CD4-positive, alpha-beta T cell (primary cell): ENCODE results near the gene PABPN1. TPM values are rescaled to one million over a fixed set of nuclear protein-coding genes. Genes with fewer than 3 reads are reported as not detected.

ENCODE experiments used
- ATAC-seq: fragments of 200-7000 bp; cut with Tn5 transposase; one replicate; pipeline ENCODE4 v1.10.0; 2022; ENCODE audit warnings: mild to moderate bottlenecking; ENCODE audit not compliant: poor library complexity
- CTCF ChIA-PET: fragments of 350-600 bp; sonication (Branson Sonifier 250); formaldehyde crosslinking; loops from one replicate; lab custom pipeline; 2021; ENCODE audit warnings: antibody characterized with exemption, inconsistent platforms; lab: Charles Lee
- POLR2A ChIA-PET: fragments of 350-600 bp; sonication (Branson Sonifier 250); formaldehyde crosslinking; loops from one replicate; lab custom pipeline; 2021; ENCODE audit warnings: antibody characterized with exemption, inconsistent platforms; lab: Charles Lee
- DNase-seq, 14 experiments: peaks; one replicate each; pipeline ENCODE4 v3.0.0-alpha.2; 2013 to 2020; ENCODE audit warnings: mixed read lengths in 2 of 14
- H3K27ac ChIP-seq, 2 donors: one replicate each; pipeline versions ENCODE4 v1.5.1 to v1.7.0; 2013; ENCODE audit warnings: low read length in 2 of 2, low read depth in 1 of 2, mild to moderate bottlenecking in 1 of 2
- H3K27me3 ChIP-seq, 2 experiments: 1 replicate in 1 of 2; 2 replicates in 1 of 2; pipeline versions ENCODE4 v1.6.1 to v1.7.0; 2013; ENCODE audit warnings: low read length in 2 of 2, control low read depth in 1 of 2, mild to moderate bottlenecking in 1 of 2, moderate library complexity in 1 of 2; ENCODE audit not compliant: insufficient read depth in 2 of 2, control insufficient read depth in 1 of 2
- H3K36me3 ChIP-seq: one replicate; pipeline ENCODE4 v1.6.1; 2013; ENCODE audit warnings: low read length, control low read depth; ENCODE audit not compliant: insufficient read depth
- H3K4me1 ChIP-seq: one replicate; pipeline ENCODE4 v1.6.1; 2013; ENCODE audit warnings: low read length, control low read depth; ENCODE audit not compliant: insufficient read depth
- H3K4me3 ChIP-seq: one replicate; pipeline ENCODE4 v1.5.1; 2013; ENCODE audit warnings: mild to moderate bottlenecking, low read length, moderate library complexity
- H3K9me3 ChIP-seq, 2 experiments: 1 replicate in 1 of 2; 2 replicates in 1 of 2; pipeline versions ENCODE4 v1.6.1 to v1.7.0; 2013; ENCODE audit warnings: low read length in 2 of 2, mild to moderate bottlenecking in 2 of 2, control low read depth in 1 of 2, moderate library complexity in 1 of 2; ENCODE audit not compliant: control insufficient read depth in 1 of 2, insufficient read depth in 1 of 2
- H3K27ac Mint-ChIP-seq: one replicate; pipeline ENCODE4 v1.8.0; 2020; ENCODE audit warnings: mixed read lengths
- H3K27me3 Mint-ChIP-seq: one replicate; pipeline ENCODE4 v1.8.0; 2021; ENCODE audit warnings: mixed read lengths
- H3K36me3 Mint-ChIP-seq: one replicate; pipeline ENCODE4 v1.8.0; 2021; ENCODE audit warnings: low read depth, mixed read lengths
- H3K4me1 Mint-ChIP-seq: one replicate; pipeline ENCODE4 v1.8.0; 2021; ENCODE audit warnings: low read depth, mixed read lengths
- H3K4me3 Mint-ChIP-seq: one replicate; pipeline ENCODE4 v1.8.0; 2020; ENCODE audit warnings: mild to moderate bottlenecking, mixed read lengths
- H3K9me3 Mint-ChIP-seq: one replicate; pipeline ENCODE4 v1.8.0; 2020; ENCODE audit warnings: mixed read lengths
- intact Hi-C, 2 experiments: fragments of 100-400 bp; cut with DNase I in 1 of 2; cut with micrococcal nuclease in 1 of 2; formaldehyde crosslinking; loops; one replicate each; pipeline versions ENCODE4 v1.15.1 to v1.9.0; 2023 to 2025; cut with DNase I, micrococcal nuclease
- total RNA-seq, 174 experiments: library from RNA in 2 of 174; stranded (reverse) in 2 of 174; gene quantifications; one replicate each; pipeline ENCODE4 v1.2.3 and lab custom pipeline; 2021 to 2026
- TF ChIP-seq, protein P1 (sequence below): fragments of 200-600 bp; IDR thresholded peaks from one replicate; pipeline ENCODE4 v1.8.0; 2022; ENCODE audit warnings: antibody characterized with exemption, mild to moderate bottlenecking

The PABPN1 gene
- total RNA-seq, 2 experiments from 2014 or later: 188 to 195 TPM

DNA sequence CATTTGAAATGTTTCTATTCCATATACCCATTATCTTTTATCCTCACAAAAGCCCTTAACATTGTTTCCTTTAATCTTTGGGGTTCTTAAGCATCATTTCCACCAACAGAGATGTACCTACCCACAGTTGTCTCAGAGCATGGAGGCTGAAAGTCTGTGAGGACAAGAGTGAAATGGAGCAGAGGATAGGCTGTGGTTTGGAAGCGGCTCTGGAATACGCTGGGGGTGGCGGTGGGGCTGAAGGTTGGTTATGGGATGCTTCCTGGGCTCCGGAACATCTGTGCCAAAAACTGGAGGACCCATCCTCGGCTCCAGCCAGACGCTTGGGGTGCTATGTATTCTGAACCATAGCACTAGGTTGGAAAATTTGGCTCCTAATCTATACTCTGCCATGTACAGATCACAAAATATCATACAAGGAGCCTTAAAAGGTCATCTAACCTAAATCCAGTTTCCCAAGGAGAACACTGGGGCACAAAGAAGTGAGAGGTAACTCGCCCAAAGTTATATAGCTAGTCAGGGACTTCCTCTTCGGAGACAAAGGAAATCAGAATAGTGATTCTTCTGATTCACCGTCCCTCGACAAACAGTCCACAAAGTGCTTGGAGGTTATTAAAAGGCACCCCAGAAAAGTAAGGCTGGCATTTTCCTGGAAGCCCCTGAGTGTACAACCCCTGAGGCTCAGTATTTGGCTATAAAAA is 21.1 kb upstream of the PABPN1 start:
- Mint-ChIP-seq H3K27ac (peak overlapping the region; percentile 97), H3K9me3 (no peaks in the 10 kb centered on the region), H3K4me3 (peak overlapping the region; percentile 96), H3K36me3 (peaks cover 27% of the 10 kb centered on the region), H3K4me1 (peaks cover 44% of the 10 kb centered on the region), H3K27me3 (peaks cover 5% of the 10 kb centered on the region)
- peak overlapping the region; percentile 86 to 97 for H3K27ac ChIP-seq
- ChIA-PET POLR2A (interaction anchor here (1.0 to 10.5 kb wide), 8 partner anchors 7 to 205 kb away, joined by 3 to 455 read pairs (median 22); partner anchors contain the start of genes ACIN1, C14orf119, HOMEZ and NGDN), CTCF (interaction anchor here (0.6 to 4.4 kb wide), 18 partner anchors 10 to 1783 kb away, joined by 3 to 66 read pairs (median 4); partner anchors contain the start of genes HOMEZ and PABPN1)
- peaks cover 14% of the 10 kb centered on the region for H3K36me3 ChIP-seq
- H3K9me3 ChIP-seq: no peaks in the 10 kb centered on the region
- TF ChIP-seq, protein P1, sequence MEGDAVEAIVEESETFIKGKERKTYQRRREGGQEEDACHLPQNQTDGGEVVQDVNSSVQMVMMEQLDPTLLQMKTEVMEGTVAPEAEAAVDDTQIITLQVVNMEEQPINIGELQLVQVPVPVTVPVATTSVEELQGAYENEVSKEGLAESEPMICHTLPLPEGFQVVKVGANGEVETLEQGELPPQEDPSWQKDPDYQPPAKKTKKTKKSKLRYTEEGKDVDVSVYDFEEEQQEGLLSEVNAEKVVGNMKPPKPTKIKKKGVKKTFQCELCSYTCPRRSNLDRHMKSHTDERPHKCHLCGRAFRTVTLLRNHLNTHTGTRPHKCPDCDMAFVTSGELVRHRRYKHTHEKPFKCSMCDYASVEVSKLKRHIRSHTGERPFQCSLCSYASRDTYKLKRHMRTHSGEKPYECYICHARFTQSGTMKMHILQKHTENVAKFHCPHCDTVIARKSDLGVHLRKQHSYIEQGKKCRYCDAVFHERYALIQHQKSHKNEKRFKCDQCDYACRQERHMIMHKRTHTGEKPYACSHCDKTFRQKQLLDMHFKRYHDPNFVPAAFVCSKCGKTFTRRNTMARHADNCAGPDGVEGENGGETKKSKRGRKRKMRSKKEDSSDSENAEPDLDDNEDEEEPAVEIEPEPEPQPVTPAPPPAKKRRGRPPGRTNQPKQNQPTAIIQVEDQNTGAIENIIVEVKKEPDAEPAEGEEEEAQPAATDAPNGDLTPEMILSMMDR: no peak
- ATAC-seq (no peak), DNase-seq (no peak)
- H3K4me3 ChIP-seq: peak overlapping the region; percentile 74
- H3K27me3 ChIP-seq: no peaks in the 10 kb centered on the region
- H3K4me1 ChIP-seq: peaks cover 32% of the 10 kb centered on the region
- intact Hi-C loops: loop anchor here (1.0 to 10.0 kb wide), 11 partner anchors 13 to 1145 kb away; partner anchors contain the start of genes DAD1 (in 1 of the 2), HAUS4 (in 1 of the 2), HOMEZ (in 1 of the 2) and PRMT5 (in 1 of the 2)

DNA sequence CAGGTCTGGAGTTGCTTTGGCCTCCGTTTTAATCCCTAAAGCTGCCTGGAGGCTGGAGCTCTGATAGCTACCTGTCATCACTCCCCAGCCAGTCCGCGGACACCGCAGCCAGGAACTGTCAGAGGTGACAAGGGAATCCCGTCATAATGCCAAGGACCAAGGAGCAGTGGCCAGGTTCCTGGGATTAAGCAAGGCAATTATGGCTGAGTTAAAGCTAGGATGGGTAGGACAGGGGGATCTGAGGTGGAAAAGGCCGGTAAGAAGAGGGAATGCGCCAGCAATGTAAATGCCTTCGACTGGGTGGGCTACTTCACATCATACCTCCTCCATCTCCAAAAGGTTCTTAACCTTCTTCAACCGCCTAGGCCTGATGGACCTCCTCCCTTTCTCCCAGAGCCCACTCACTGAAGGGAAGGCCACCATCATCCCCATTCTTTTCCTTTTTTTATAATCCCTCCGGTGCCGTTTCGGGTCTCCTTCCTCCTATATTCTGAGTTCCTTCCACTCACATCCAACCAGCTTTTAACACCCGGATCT is 20.5 kb upstream of the PABPN1 start:
- no peak for ATAC-seq
- CTCF ChIA-PET: interaction anchor here (0.5 to 4.4 kb wide), 15 partner anchors 9 to 232 kb away, joined by 3 to 66 read pairs (median 5); partner anchors contain the start of genes HOMEZ and PABPN1

More for the DNA sequence above, 20.5 kb upstream of the PABPN1 start:
- H3K4me3 Mint-ChIP-seq: peak overlapping the region; percentile 96
- peak overlapping the region; percentile 97 for H3K27ac Mint-ChIP-seq
- intact Hi-C loops: loop anchor here (1.0 to 10.0 kb wide), 9 partner anchors 13 to 1144 kb away; partner anchors contain the start of genes DAD1 (in 1 of the 2), HAUS4 (in 1 of the 2), HOMEZ (in 1 of the 2) and SDR39U1 (in 1 of the 2)
- no peaks in the 10 kb centered on the region for H3K9me3 Mint-ChIP-seq
- peak overlapping the region; percentile 74 for H3K4me3 ChIP-seq
- H3K4me1 ChIP-seq: peaks cover 30% of the 10 kb centered on the region
- H3K36me3 Mint-ChIP-seq: peaks cover 27% of the 10 kb centered on the region
- H3K9me3 ChIP-seq: no peaks in the 10 kb centered on the region
- TF ChIP-seq, protein P1: no peak
- peaks cover 8% of the 10 kb centered on the region for H3K27me3 Mint-ChIP-seq
- H3K27me3 ChIP-seq: peaks cover 1 to 2% of the 10 kb centered on the region in 2 experiments
- peaks cover 39% of the 10 kb centered on the region for H3K4me1 Mint-ChIP-seq
- peak in 5 of 14 experiments; percentile 14 to 51 (median 29) for DNase-seq
- peak overlapping the region; percentile 86 to 97 for H3K27ac ChIP-seq
- POLR2A ChIA-PET: interaction anchor here (0.7 to 10.5 kb wide), 12 partner anchors 8 to 280 kb away, joined by 3 to 455 read pairs (median 8); partner anchors contain the start of genes ACIN1, C14orf119, HOMEZ and NGDN
- peaks cover 14% of the 10 kb centered on the region for H3K36me3 ChIP-seq
